K562 (cell line): ENCODE measurements around the gene PLEKHM2. TPM values are rescaled to one million over a fixed set of nuclear protein-coding genes. Genes with fewer than 3 reads are reported as not detected.

Experiments used
- ATAC-seq: fragments of 200-7000 bp; cut with Tn5 transposase; 3 replicates; pipeline ENCODE4 v1.9.1; 2020; ENCODE audit warnings: moderate library complexity
- BruUV-seq: library from RNA; stranded (reverse); fragments of 400-500 nt; replicated peaks from 2 replicates; lab custom pipeline; 2021; lab: Mats Ljungman, UMichigan
- CTCF ChIA-PET: fragments of 300-600 bp; formaldehyde crosslinking; extraction: SDS; loops from one replicate; lab custom pipeline; 2021; ENCODE audit warnings: low intra/inter-chr PET ratio; lab: Yijun Ruan, JAX
- POLR2A ChIA-PET: fragments of 300-600, 350-650 bp; sonication (Branson Sonifier 250); formaldehyde crosslinking; extraction: SDS; loops from one replicate; lab custom pipeline; 2021; ENCODE audit warnings: antibody characterized with exemption, inconsistent platforms; lab: Yijun Ruan, JAX
- DNase-seq, 4 experiments: peaks; one replicate each; pipeline versions ENCODE4 v3.0.0 to v3.0.0-alpha.2; 2011 to 2018; ENCODE audit warnings: low spot score in 3 of 4, mixed read lengths in 3 of 4; ENCODE audit errors: extremely low read depth in 1 of 4
- FAIRE-seq: peaks from 2 replicates; lab custom pipeline; 2011; peaks lifted over from hg19 to GRCh38; lab: Jason Lieb, UNC
- H2AFZ ChIP-seq: 2 replicates; pipeline ENCODE4 v1.6.0; 2011; ENCODE audit warnings: low read depth, low read length, control low read depth, inconsistent platforms
- H3K27ac ChIP-seq: fragments of 200-600 bp; 3 replicates; pipeline ENCODE4 v1.8.0; 2011; ENCODE audit warnings: low read depth, mild to moderate bottlenecking, control low read depth, inconsistent platforms, low read length, moderate library complexity, mixed read lengths; ENCODE audit errors: extremely low read depth
- H3K27me3 ChIP-seq, 2 experiments: fragments of 300-600 bp in 1 of 2; 2 replicates in 1 of 2; 3 replicates in 1 of 2; pipeline versions ENCODE4 v1.6.0 to v1.8.0; 2011; ENCODE audit warnings: inconsistent platforms in 2 of 2, low read length in 2 of 2, mild to moderate bottlenecking in 1 of 2, mixed read lengths in 1 of 2, moderate library complexity in 1 of 2; ENCODE audit not compliant: control insufficient read depth in 2 of 2, insufficient read depth in 2 of 2
- H3K36me3 ChIP-seq: fragments of 300-600 bp; 3 replicates; pipeline ENCODE4 v1.8.0; 2011; ENCODE audit warnings: mild to moderate bottlenecking, low read length, inconsistent platforms; ENCODE audit not compliant: control insufficient read depth, insufficient read depth
- H3K4me1 ChIP-seq, 2 experiments: fragments of 200-600 bp in 1 of 2; replicated peaks in 1 of 2; 2 replicates in 1 of 2; 3 replicates in 1 of 2; pipeline versions ENCODE4 v1.5.1 to v1.8.0; 2011; ENCODE audit warnings: inconsistent platforms in 2 of 2, low read length in 2 of 2, mild to moderate bottlenecking in 1 of 2, mixed read lengths in 1 of 2, moderate library complexity in 1 of 2; ENCODE audit not compliant: control insufficient read depth in 2 of 2, insufficient read depth in 2 of 2
- H3K4me2 ChIP-seq: 2 replicates; pipeline ENCODE4 v1.6.1; 2011; ENCODE audit warnings: low read length, control low read depth, inconsistent platforms, mixed read lengths; ENCODE audit not compliant: insufficient read depth
- H3K4me3 ChIP-seq: fragments of 200-600 bp; sonication (generic), shearing (Covaris generic); 2 replicates; pipeline ENCODE4 v1.5.1; 2016; ENCODE audit warnings: control low read depth, inconsistent platforms
- H3K79me2 ChIP-seq: fragments of 200-600 bp; 3 replicates; pipeline ENCODE4 v1.8.0; 2011; ENCODE audit warnings: low read length, inconsistent platforms; ENCODE audit not compliant: control insufficient read depth, insufficient read depth
- H3K9ac ChIP-seq, 2 experiments: 2 replicates each; pipeline versions ENCODE4 v1.6.0 to v1.6.1; 2011; ENCODE audit warnings: low read depth in 2 of 2, low read length in 2 of 2, control low read depth in 1 of 2, inconsistent platforms in 1 of 2, mild to moderate bottlenecking in 1 of 2, mixed read lengths in 1 of 2; ENCODE audit not compliant: insufficient read depth in 1 of 2
- H3K9me1 ChIP-seq: one replicate; pipeline ENCODE4 v1.6.0; 2011; ENCODE audit warnings: inconsistent platforms, mild to moderate bottlenecking, low read length, moderate library complexity; ENCODE audit not compliant: control insufficient read depth, insufficient read depth
- H3K9me3 ChIP-seq: replicated peaks from 2 replicates; pipeline ENCODE4 v1.5.1; 2011; ENCODE audit warnings: low read depth, low read length, inconsistent platforms; ENCODE audit not compliant: control insufficient read depth, insufficient read depth
- H4K20me1 ChIP-seq: replicated peaks from 2 replicates; pipeline ENCODE4 v1.6.1; 2011; ENCODE audit warnings: low read length, inconsistent platforms, mixed read lengths; ENCODE audit not compliant: control insufficient read depth, insufficient read depth
- HDAC2 ChIP-seq: fragments of 450-650 bp; IDR thresholded peaks from 2 replicates; pipeline ENCODE4 v1.6.1; 2016; ENCODE audit warnings: mild to moderate bottlenecking
- MEF2A ChIP-seq: IDR thresholded peaks from 2 replicates; pipeline ENCODE4 v1.6.1; 2011; ENCODE audit warnings: low read depth, mild to moderate bottlenecking, low read length, moderate library complexity; ENCODE audit not compliant: control insufficient read depth
- ZBTB8A ChIP-seq: fragments of 450-650 bp; IDR thresholded peaks from 2 replicates; pipeline ENCODE4 v1.6.1; 2018; ENCODE audit warnings: mild to moderate bottlenecking, moderate library complexity; ENCODE audit not compliant: partially characterized antibody
- WGBS: fragments of 100-300 bp; shearing (Covaris generic); methylation state at CpG from one replicate; pipeline ENCODE4 v1.1.6; 2016; ENCODE audit warnings: low coverage, mixed read lengths; ENCODE audit not compliant: insufficient coverage; ENCODE audit errors: missing lambda C conversion rate; 5-methylcytosine and 5-hydroxymethylcytosine counted together
- in situ Hi-C: fragments of 300-500 bp; cut with MboI; formaldehyde crosslinking; loops from 4 replicates; pipeline ENCODE4 v1.15.0; 2018; ENCODE audit warnings: inconsistent platforms, mixed read lengths
- intact Hi-C: fragments of 100-400 bp; cut with micrococcal nuclease; formaldehyde crosslinking; loops from 2 replicates; pipeline ENCODE4 v1.14.2; 2022
- polyA plus RNA-seq, 8 experiments: library from polyadenylated mRNA; depleted of rRNA in 4 of 8; stranded (reverse) in 5 of 8; unstranded in 3 of 8; fragments of >200 nt; fragmentation: Nextera tagmentation in 2 of 8; fragmentation: Illumina TruSeq in 1 of 8; extraction: Ambion mirVana in 2 of 8; extraction: Trizol in 1 of 8; gene quantifications; 2 replicates each; pipeline versions ENCODE4 v1.2.1 to v1.2.3, GENCODE V29; 2011 to 2014; ENCODE audit warnings: inconsistent platforms in 1 of 8, missing spikeins in 1 of 8
- total RNA-seq, 7 experiments: library from RNA; depleted of rRNA in 6 of 7; stranded (reverse); fragments of >200 nt in 6 of 7; fragmentation: Illumina TruSeq in 2 of 7; extraction: Trizol in 2 of 7; gene quantifications; 2 replicates each; pipeline versions ENCODE4 v1.2.1 to v1.2.3, GENCODE V29; 2011 to 2021; ENCODE audit warnings: low replicate concordance in 1 of 7
- TF ChIP-seq, protein P1 (sequence below): sonication (generic); formaldehyde crosslinking; IDR thresholded peaks from 2 replicates; pipeline ENCODE4 v1.5.0; 2020; ENCODE audit warnings: missing genetic modification reagents

The PLEKHM2 gene
- total and polyA plus RNA-seq, 9 of the 15 experiments (the other 6 are each of a cell fraction or from before 2014, with no cell fraction given): 0.27 to 63.7 (median 33.2) TPM

DNA sequence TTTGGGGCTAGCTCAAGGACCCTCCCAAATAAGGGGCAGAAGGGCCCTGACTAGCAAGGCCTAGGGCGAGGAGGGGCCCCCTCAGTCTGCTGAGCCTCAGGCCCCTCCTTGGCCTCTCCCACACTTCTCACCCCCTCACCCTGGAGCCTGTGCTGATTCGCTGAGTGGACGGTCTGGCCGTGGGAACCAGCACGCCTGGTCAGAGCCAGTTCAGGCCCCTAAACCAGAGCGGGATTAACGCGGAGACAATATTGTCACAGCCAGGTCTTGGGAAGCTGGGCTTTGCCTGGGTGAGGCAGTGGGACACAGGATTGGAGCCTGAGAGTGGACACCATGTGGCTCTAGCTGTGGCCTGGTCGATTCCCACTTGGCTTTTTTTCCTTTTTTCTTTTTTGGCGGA, 69.7 kb downstream of the PLEKHM2 start:
- 41% methylated on average over 10 of the region's 10 CpGs for WGBS
- no TSS peak for BruUV-seq
- peaks cover 9% of the 10 kb centered on the region for H4K20me1 ChIP-seq
- H2AFZ ChIP-seq: no peak overlapping the region
- intact Hi-C loops (no loop called here), in situ Hi-C loops (no loop called here)
- H3K79me2 ChIP-seq: no peaks in the 10 kb centered on the region
- ATAC-seq (no peak; the same call in 2 of the 3 replicates), DNase-seq (no peak), FAIRE-seq (no peak)
- H3K9ac ChIP-seq: peak overlapping the region in 1 of 2 experiments; percentile 48; a peak in 1 of 4 replicates
- peaks cover 0 to 22% of the 10 kb centered on the region in 2 experiments; a peak in 2 of 5 replicates for H3K4me1 ChIP-seq
- ChIA-PET POLR2A (interaction anchor here (0.6 kb wide), 1 partner anchor 123 kb away, joined by 4 read pairs; no protein-coding TSS in a partner anchor), CTCF (no interaction called here)
- TF ChIP-seq, protein P1, sequence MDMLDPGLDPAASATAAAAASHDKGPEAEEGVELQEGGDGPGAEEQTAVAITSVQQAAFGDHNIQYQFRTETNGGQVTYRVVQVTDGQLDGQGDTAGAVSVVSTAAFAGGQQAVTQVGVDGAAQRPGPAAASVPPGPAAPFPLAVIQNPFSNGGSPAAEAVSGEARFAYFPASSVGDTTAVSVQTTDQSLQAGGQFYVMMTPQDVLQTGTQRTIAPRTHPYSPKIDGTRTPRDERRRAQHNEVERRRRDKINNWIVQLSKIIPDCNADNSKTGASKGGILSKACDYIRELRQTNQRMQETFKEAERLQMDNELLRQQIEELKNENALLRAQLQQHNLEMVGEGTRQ (CRISPR knock-in tag): no peak
- no peak for TF ChIP-seq HDAC2
- TF ChIP-seq MEF2A: no peak
- TF ChIP-seq ZBTB8A: no peak
- no peak overlapping the region for H3K4me3 ChIP-seq
- H3K27ac ChIP-seq: no peak overlapping the region
- H3K27me3 ChIP-seq: peaks cover 18 to 44% of the 10 kb centered on the region in 2 experiments; a peak in 4 of 5 replicates
- no peaks in the 10 kb centered on the region for H3K36me3 ChIP-seq
- no peak overlapping the region for H3K4me2 ChIP-seq
- no peaks in the 10 kb centered on the region for H3K9me3 ChIP-seq
- no peaks in the 10 kb centered on the region for H3K9me1 ChIP-seq
